NT2/D1 (cell line): ENCODE data around the gene PKNOX2.

ENCODE experiments used
- SUZ12 ChIP-seq: IDR thresholded peaks from 2 replicates; pipeline ENCODE4 v1.6.1; 2011; ENCODE audit not compliant: insufficient read length, insufficient read depth; ENCODE audit errors: extremely low read depth
- YY1 ChIP-seq: IDR thresholded peaks from 2 replicates; pipeline ENCODE4 v1.6.1; 2011; ENCODE audit not compliant: insufficient read length, insufficient read depth
- ZNF274 ChIP-seq: IDR thresholded peaks from 2 replicates; pipeline ENCODE4 v1.6.1; 2011; ENCODE audit warnings: mild to moderate bottlenecking, low read depth, low read length

DNA sequence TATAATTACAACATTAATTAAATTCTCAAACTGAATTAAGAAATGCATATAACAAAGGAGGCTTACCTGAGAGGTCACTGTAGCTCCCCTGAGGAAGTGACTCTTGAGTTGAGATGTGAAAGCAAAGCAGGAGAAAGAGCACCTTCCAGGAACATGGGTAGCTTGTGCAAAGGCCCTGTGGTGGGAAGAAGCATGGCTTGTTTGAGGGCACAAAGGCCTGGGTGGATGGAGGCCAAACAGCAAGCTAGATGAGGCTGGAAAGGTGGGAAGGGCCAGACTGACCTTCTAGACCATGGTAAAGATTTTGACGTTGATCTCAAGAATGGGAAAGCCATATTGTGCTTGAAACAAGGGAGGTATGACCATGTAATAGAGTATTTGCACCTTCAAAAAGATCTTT, 155.1 kb downstream of the PKNOX2 start:
- no peak for TF ChIP-seq ZNF274
- no peak for TF ChIP-seq YY1
- TF ChIP-seq SUZ12 = no peak
